Adrenal gland (tissue), 12 donors: ENCODE measurements around the gene RPTOR. TPM values are rescaled to one million over a fixed set of nuclear protein-coding genes. Genes with fewer than 3 reads are reported as not detected.

Source experiments
- DNase-seq, 7 donors: peaks; one replicate each; pipeline ENCODE4 v3.0.0-alpha.2; 2019 to 2020
- H3K27ac ChIP-seq, 5 donors: fragments of 200-600 bp; sonication (generic) in 4 of 5; 1 replicate in 3 of 5; 2 replicates in 2 of 5; pipeline versions ENCODE4 v1.5.1 to v1.8.0; 2016 to 2020; ENCODE audit warnings: mild to moderate bottlenecking in 1 of 5
- H3K27me3 ChIP-seq: fragments of 200-600 bp; 2 replicates; pipeline ENCODE4 v1.8.0; 2021
- H3K36me3 ChIP-seq, 2 donors: fragments of 200-600 bp; replicated peaks in 1 of 2; 1 replicate in 1 of 2; 2 replicates in 1 of 2; pipeline versions ENCODE4 v1.5.1 to v1.8.0; 2018 to 2022
- H3K4me1 ChIP-seq, 2 donors: fragments of 200-600 bp; replicated peaks in 1 of 2; 1 replicate in 1 of 2; 2 replicates in 1 of 2; pipeline versions ENCODE4 v1.5.1 to v1.8.0; 2018 to 2021
- H3K4me3 ChIP-seq, 4 donors: fragments of 200-600 bp; sonication (generic) in 3 of 4; one replicate each; pipeline ENCODE4 v1.5.1; 2016 to 2018
- H3K9me3 ChIP-seq, 3 donors: fragments of 200-600 bp; sonication (generic) in 1 of 3; replicated peaks in 1 of 3; 1 replicate in 2 of 3; 2 replicates in 1 of 3; pipeline versions ENCODE4 v1.5.1 to v1.8.0; 2016 to 2021
- CTCF ChIP-seq, 6 experiments: fragments of 450-650 bp in 4 of 6; fragments of 200-600 bp in 2 of 6; sonication (generic) in 1 of 6; IDR thresholded peaks; 1 replicate in 5 of 6; 2 replicates in 1 of 6; pipeline versions ENCODE4 v1.5.1 to v1.8.0; 2016 to 2021; ENCODE audit warnings: antibody characterized with exemption in 6 of 6, mild to moderate bottlenecking in 2 of 6, moderate library complexity in 1 of 6
- POLR2A ChIP-seq, 2 donors: fragments of 450-650 bp; IDR thresholded peaks; one replicate each; pipeline ENCODE4 v1.6.1; 2017; ENCODE audit warnings: antibody characterized with exemption in 2 of 2, mild to moderate bottlenecking in 2 of 2, moderate library complexity in 1 of 2
- WGBS, 4 donors: extraction: QIAGEN DNeasy Blood & Tissue Kit in 2 of 4; methylation state at CpG; one replicate each; pipeline versions ENCODE4 v1.1.5 to v1.1.7; 2013 to 2017; 5-methylcytosine and 5-hydroxymethylcytosine counted together
- intact Hi-C, 2 donors: fragments of 100-400 bp; cut with DNase I; formaldehyde crosslinking; loops; one replicate each; pipeline versions ENCODE4 v1.14.1 to v1.15.0; 2022 to 2023
- polyA plus RNA-seq, 3 donors: library from polyadenylated mRNA; stranded (reverse); fragments of 200-250 nt in 2 of 3; fragments of 350-450 nt in 1 of 3; fragmentation: Illumina TruSeq in 1 of 3; extraction: RNeasy Lipid Tissue Mini Kit (QIAGEN cat#74804) in 1 of 3; gene quantifications; one replicate each; pipeline ENCODE4 v1.2.3, GENCODE V29; 2013 to 2014
- total RNA-seq, 9 donors: library from RNA; depleted of rRNA in 4 of 9; stranded (reverse); fragments of >200 nt in 4 of 9; fragments of 120-200 nt in 1 of 9; fragmentation: NEBNext Ultra II Directional in 1 of 9; extraction: Animal tissue kit (Norgen Biotek cat#: 25700) in 1 of 9; gene quantifications; one replicate each; pipeline versions ENCODE4 v1.1.0 to v1.2.4, GENCODE V29; 2013 to 2023
- donor health status: healthy with polysubstance abuse.
- donor health status: Bipolar disorder and iron deficiency.
- donor health status: DM: yes; HTN: yes; CAD: no.
- donor health status: DM: no; HTN: no; CAD: no.
- donor health status: DM: no; HTN: no; CAD: no.
- donor health status: DM: yes; HTN: yes; CAD: no.

Gene RPTOR
- total and polyA plus RNA-seq, 12 donors: 9.7 to 53.3 (median 29.7) TPM

GRCh38 chr17:80822700-80823410 is 278.2 kb downstream of the RPTOR start:
- intact Hi-C loops: no loop called here
- H3K4me3 ChIP-seq: no peak overlapping the region
- H3K27me3 ChIP-seq: no peaks in the 10 kb centered on the region
- H3K4me1 ChIP-seq: peaks cover 0 to 10% of the 10 kb centered on the region in 2 donors
- peak overlapping the region in 1 of 5 donors; percentile 17 for H3K27ac ChIP-seq
- H3K36me3 ChIP-seq: no peaks in the 10 kb centered on the region
- DNase-seq: no peak
- no peak for TF ChIP-seq POLR2A (IDR thresholded peaks at IDR 0.05)
- TF ChIP-seq CTCF (IDR thresholded peaks at IDR 0.05): no peak
- H3K9me3 ChIP-seq: no peaks in the 10 kb centered on the region
- WGBS, 4 donors: 80 to 86% (median 81%) methylated on average over 20 of the region's 20 CpGs

- Histone ChIP-seq H3K4me1 (peaks cover 0 to 10% of the 10 kb centered on the region in 2 donors), H3K27ac (no peak overlapping the region), H3K36me3 (no peaks in the 10 kb centered on the region), H3K9me3 (no peaks in the 10 kb centered on the region), H3K27me3 (no peaks in the 10 kb centered on the region), H3K4me3 (no peak overlapping the region)
- TF ChIP-seq POLR2A (IDR thresholded peaks at IDR 0.05): no peak
- no peak for TF ChIP-seq CTCF (IDR thresholded peaks at IDR 0.05)
- intact Hi-C loops: no loop called here
- 86 to 96% (median 93%) methylated on average over 20 to 36 of the region's 36 CpGs for WGBS, 4 donors
- DNase-seq: peak in 2 of 7 donors; percentile 4 to 5
Measured at GRCh38 chr17:80824549-80825470, 280.2 kb downstream of the RPTOR start.

- no peak for DNase-seq
- Histone ChIP-seq H3K4me1 (peaks cover 0 to 10% of the 10 kb centered on the region in 2 donors), H3K36me3 (no peaks in the 10 kb centered on the region), H3K9me3 (no peaks in the 10 kb centered on the region), H3K27ac (peak overlapping the region in 2 of 5 donors; percentile 88 to 90), H3K27me3 (no peaks in the 10 kb centered on the region), H3K4me3 (no peak overlapping the region)
- WGBS, 4 donors: 90 to 94% (median 92%) methylated on average over 19 to 28 of the region's 28 CpGs
- TF ChIP-seq POLR2A (IDR thresholded peaks at IDR 0.05) (no peak), CTCF (IDR thresholded peaks at IDR 0.05) (no peak)
- intact Hi-C loops: no loop called here
Measured at GRCh38 chr17:80825471-80826345, 281.1 kb downstream of the RPTOR start.
